LoVo (cell line): ENCODE results near the gene ZNF577.
"Not testable (repeated sequence)": the region's sequence is repeated elsewhere in the genome, so short reads cannot be mapped to it uniquely, and the experiment has no call there.

ENCODE experiments used
- DNase-seq: peaks from one replicate; pipeline ENCODE4 v3.0.0-alpha.2; 2016; ENCODE audit warnings: low spot score

ZNF577 gene

GRCh38 chr19:51887522-51888498, at the start of gene ZNF577:
Gene ZNF577, minus strand, starts transcription at chr19:51887951. Its CDS starts 7,569 bp downstream, at chr19:51880382.
- no peak for DNase-seq

GRCh38 chr19:51931921-51932320, 44.2 kb upstream of the ZNF577 start:
- no peak for DNase-seq

DNA sequence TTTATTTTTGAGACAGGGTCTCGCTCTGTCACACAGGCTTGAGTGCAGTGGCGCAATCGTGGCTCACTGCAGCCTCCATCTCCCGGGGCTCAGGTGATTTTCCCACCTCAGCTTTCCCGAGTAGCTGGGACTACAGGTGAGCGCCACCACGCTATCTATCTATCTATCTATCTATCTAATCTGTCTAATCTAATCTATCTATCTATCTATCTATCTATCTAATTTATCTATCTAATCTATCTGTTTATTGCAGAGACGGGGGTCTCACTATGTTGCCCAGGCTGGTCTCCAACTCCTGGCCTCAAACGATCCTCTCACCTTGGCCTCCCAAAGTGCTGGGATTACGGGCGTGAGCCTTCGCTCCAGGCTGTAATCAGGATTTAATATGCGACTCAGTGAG, 40.1 kb upstream of the ZNF577 start:
- no peak for DNase-seq

GRCh38 chr19:51926784-51927741, 39.3 kb upstream of the ZNF577 start, which contains the start of gene ZNF613:
Gene ZNF613, plus strand, starts transcription at chr19:51927472. Its CDS starts 8,749 bp downstream, at chr19:51936221.
- DNase-seq, result no peak

- DNase-seq, result no peak
Observed at GRCh38 chr19:51926426-51926783, 38.7 kb upstream of the ZNF577 start.

GRCh38 chr19:51921949-51922348, 34.2 kb upstream of the ZNF577 start:
- DNase-seq, result no peak

DNA sequence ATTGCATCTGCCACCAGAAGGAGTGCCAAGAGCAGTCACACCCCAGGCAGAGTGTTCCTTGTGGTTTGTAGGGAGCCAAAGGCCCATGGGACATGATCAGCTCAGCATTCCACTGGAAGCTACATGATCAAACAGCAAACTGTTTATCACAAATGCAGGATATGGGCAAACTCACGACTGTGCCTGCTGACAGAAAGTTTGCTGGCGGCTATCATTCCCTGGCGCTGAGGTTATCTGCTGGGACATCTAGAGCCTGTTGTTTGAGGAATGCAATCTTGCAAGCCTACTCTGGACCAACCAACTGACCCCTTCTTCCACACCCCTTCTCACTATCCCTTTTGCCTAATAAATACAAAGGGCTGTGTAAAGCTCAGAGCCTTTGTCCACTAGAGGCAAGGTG, 31.9 kb upstream of the ZNF577 start:
- no peak for DNase-seq

DNA sequence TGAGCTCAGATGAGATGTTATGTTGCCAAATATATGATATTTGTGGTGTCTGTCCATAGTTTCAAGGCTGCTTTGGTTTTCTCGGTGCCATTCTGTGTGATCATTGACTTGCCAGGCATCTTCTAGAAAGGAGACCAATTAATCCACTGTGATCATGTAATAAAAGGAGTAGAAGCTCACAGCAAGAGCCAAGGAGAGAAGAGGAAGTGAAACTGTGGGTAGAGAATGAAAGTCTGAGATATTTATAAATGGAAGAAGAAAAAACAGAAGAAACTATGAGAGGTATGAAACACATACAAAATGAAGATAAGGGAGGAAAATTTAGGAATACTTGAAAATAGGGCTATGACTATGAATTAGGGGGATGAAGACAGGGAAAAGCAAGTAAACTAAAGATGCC, 28.4 kb upstream of the ZNF577 start:
- DNase-seq, result no peak

- no peak for DNase-seq
Observed at GRCh38 chr19:51915324-51915867, 27.6 kb upstream of the ZNF577 start.

GRCh38 chr19:51907981-51908380, 20.2 kb upstream of the ZNF577 start:
- not testable (repeated sequence) for DNase-seq

DNA sequence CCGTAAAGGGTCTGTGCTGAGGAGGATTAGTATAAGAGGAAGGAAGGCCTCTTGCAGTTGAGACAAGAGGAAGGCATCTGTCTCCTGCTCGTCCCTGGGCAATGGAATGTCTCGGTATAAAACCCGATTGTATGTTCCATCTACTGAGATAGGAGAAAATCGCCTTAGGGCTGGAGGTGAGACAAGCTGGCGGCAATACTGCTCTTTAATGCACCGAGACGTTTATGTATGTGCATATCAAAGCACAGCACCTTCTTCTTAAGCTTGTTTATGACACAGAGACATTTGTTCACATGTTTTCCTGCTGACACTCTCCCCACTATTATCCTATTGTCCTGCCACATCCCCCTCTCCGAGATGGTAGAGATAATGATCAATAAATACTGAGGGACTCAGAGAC, 18.4 kb upstream of the ZNF577 start:
- not testable (repeated sequence) for DNase-seq

GRCh38 chr19:51905639-51906038, 17.9 kb upstream of the ZNF577 start:
- not testable (repeated sequence) for DNase-seq

- no peak for DNase-seq
Observed at GRCh38 chr19:51905206-51905605, 17.5 kb upstream of the ZNF577 start.

DNA sequence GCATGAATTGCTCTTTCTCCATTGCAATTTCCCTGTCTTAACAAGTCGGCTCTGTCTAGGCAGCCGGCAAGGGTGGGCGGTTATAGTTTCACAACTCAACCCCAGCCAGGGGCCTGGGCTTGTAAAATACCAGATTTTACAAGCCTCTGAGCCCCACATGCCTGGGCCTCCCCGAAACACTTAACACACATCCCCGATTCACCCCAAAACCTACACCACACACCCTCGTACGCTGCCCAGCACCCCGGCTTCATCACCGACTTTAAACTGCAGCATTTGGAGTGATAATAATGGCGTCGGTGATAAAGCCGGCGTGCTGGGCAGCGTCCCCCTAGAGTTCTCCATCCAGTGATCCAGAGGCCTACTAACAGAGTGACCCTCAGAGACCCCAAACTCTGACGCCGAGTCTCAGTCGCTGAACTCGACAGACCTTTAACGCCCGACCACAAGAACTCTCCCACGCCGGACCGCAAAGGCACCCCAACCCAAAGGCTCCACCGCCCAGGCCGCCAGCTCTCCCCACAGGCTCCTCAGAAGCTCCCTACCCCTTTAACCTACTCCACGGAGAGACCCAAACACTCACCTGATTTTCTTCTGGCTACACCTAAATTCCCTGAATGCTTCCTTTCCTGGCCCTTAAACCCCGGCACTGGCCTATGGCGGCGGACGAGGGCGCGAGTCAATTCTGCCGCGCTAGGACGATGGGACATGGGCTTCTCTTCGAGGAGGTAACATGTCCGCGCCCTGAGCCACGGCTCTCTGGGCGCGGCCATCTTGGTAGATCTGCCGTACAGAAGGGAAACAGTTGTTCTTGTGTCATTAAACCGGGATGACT, 16.8 kb upstream of the ZNF577 start, which contains the start of gene ZNF649:
TSS of gene ZNF649 (minus strand) at position 687 of the 835 bp plus-strand sequence. CDS start 4,910 bp downstream, outside the sequence.
- DNase-seq, result no peak

GRCh38 chr19:51903192-51903591, 15.4 kb upstream of the ZNF577 start:
- DNase-seq, result no peak

DNA sequence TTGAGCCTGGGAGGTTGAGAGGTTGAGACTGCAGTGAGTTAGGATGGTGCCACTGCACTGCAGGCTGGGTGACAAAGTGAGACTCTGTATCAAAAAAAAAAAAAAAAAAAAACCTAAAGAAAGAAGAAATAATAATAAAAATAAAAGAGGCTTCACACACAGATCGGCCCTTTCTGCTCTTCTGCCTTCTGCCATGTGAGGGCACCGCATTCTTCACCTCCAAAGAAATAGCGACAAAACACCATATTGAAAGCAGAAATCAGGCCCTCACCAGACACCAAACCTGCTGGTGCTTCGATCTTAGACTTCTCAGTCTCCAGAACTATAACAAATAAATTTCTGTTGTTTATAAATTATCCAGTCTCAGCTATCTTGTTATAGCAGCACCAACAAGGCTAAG, 14.1 kb upstream of the ZNF577 start:
- DNase-seq, result no peak

DNA sequence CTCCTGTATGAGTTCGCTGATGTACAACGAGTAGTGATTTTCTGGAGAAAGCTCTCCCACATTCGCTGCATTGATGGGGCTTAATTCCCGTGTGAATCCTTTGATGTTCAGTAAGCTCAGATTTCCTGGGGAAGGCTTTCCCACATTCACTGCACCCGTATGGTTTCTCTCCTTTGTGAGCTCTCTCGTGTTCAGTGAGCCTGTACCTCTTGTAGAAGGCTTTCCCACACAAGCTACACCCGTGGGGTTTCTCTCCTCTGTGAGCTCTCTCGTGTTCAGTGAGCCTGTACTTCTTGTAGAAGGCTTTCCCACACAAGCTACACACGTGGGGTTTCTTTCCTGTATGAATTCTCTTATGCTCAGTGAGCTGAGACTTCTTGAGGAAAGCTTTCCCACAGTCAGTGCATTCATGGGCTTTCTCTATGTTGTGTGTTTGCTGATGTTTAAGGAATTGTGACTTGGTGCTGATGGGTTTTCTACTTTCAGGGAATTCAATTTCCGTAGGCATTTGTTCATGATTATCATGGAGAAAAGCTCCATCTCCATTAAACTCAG, 3.5 kb upstream of the ZNF577 start:
- DNase-seq, result no peak

DNA sequence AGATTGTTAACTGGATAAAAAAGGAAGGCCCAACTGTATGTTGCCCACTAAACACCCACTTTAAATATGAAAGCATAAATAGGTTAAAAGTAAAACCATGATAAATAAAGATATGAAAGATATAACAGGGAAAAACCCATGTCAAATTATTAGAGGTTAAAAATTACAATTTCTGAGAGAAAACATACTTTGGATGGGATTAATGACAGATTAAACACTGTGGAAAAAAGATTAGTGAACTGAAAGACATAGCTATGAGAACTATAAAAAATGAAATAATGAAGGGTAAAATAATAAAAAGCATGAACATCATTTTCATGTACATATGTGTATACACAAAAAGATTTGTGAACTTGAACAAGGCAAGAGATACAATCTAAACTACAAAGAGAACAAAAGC, 2.2 kb upstream of the ZNF577 start:
- DNase-seq, result no peak

- DNase-seq, result no peak
Observed at GRCh38 chr19:51884713-51885112, 3.0 kb downstream of the ZNF577 start.

- no peak for DNase-seq
Observed at GRCh38 chr19:51882518-51882917, 5.2 kb downstream of the ZNF577 start.

GRCh38 chr19:51873097-51873496, 14.7 kb downstream of the ZNF577 start:
- DNase-seq, result no peak
